Mesenteric fat pad (tissue), 1 donor: ENCODE data around the gene SSUH2. TPM values are rescaled to one million over a fixed set of nuclear protein-coding genes. Genes with fewer than 3 reads are reported as not detected.

Source experiments
- DNase-seq: peaks from one replicate; pipeline ENCODE4 v3.0.0-alpha.2; 2020; ENCODE audit warnings: low spot score
- total RNA-seq: library from RNA; stranded (reverse); fragmentation: NEBNext Ultra II Directional; extraction: Animal tissue kit (Norgen Biotek cat#: 25700); gene quantifications from one replicate; pipeline ENCODE4 v1.2.1, GENCODE V29; 2021
- donor health status: DM: yes; HTN: yes; CAD: no.

Gene SSUH2
- total RNA-seq, 1 donor from 2014 or later = 0.45 TPM

DNA sequence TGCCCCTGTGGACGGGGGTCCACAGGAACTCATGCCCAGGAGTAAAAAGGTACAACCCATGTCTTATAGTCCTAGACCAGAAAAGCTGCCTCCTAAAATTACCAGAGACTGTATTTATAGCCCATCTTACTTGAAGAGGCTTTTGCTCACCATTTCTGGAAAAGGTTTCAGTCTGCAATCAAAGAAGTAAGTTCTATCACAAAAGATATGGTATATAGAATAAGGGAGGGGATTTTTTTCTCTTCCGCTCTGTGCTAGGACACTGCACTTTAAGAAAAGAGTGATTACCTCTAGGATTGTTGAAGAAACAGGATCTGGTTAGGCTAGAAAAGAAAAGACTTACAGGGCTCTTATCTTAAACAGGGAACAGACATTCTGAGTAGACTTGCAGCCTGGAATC is 2.6 kb downstream of the SSUH2 start:
- DNase-seq = no peak

DNA sequence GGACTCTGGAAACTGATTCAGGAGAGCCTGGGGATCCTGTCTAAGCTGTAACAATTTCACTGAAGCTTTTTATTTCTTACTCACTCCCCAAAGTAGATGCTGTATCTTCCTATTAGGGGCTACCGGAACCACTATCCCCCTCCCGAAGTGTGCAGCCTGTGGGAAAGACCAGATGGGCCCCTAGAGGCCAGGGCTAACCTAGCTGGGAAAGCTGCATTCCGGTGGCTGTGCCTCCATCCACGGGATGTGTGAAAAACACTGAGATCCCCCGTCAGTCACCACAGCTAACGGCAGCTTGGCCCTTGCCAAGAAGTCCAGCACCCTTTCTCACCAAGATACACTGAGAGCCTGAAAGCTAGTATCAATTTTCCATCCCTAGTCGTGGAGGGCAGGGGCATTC is 3.1 kb downstream of the SSUH2 start:
- DNase-seq = no peak

- DNase-seq = no peak
Measured at GRCh38 chr3:8640223-8640622, 4.4 kb downstream of the SSUH2 start.

- DNase-seq = no peak
Measured at GRCh38 chr3:8639659-8640000, 5.0 kb downstream of the SSUH2 start.

DNA sequence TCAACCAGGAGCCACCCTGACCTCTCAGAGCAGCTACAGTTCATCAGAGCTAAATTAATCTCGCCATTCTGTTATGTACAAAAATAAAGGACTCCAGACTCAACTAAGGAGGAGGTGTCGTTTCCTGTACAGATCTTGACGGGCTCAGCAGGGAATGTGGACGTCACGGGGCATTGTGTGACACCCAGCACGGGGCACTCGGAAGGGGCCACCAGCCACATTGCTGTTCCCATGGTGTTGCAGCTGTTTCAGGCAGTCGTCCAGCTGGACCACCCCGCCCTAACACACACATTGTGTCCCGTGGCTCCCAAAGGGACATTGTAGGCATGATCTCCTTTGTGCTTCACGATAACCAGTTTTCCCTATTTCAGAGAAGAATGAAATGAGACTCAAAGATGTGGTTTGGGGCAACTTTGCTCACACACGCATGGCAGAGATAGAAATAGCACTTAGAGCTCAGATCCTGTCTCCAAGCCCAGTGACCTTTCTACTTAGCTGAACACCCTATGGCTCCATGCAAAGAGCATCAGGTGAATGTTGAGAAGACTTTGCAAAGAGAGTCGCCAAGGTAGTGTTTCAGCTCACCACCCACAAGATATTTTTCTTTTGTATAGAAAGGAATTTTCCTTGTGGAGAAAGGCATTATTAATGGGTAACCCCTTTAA is 5.5 kb downstream of the SSUH2 start:
- no peak for DNase-seq

DNA sequence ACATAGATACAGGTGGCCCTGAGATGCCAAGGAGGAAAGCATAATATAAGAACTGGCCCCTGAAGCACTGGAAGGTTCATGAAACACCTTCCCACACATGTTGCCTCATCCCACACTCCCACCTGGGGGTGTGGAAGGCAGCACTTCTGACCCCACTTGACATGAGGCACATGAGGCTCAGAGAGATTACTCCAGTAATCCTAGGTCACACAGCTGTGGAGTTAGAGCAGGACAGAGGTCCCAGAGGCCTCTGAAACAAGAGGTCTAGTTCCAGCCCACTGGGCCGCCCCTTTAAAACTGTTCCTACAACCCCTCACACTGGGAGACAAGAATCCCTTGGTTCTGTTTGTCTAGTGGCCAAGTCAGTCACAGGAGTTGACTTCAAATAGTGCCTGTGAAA is 7.2 kb downstream of the SSUH2 start:
- DNase-seq = peak; percentile 8

GRCh38 chr3:8635631-8636030 is 9.0 kb downstream of the SSUH2 start:
- DNase-seq = peak; percentile 39

DNA sequence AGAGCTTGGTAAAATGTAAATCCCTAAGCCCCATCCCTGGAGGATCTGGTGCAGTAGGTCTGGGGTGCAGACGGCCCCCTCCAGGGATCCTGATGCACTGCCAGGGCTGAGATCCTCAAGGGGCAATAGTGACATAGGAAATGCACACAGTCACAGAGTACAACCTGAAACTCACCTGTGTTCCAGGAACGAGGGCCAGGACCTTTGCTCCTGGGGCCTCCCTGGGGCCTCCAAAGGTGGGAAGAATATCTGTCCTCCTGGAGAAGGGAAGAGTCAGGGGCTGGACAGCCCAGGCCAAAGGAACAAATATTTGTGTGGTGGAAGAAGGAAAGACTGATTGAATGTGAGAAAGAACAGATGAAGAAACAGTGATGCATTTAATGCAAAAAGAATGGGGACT is 9.5 kb downstream of the SSUH2 start:
- DNase-seq = peak; percentile 49

DNA sequence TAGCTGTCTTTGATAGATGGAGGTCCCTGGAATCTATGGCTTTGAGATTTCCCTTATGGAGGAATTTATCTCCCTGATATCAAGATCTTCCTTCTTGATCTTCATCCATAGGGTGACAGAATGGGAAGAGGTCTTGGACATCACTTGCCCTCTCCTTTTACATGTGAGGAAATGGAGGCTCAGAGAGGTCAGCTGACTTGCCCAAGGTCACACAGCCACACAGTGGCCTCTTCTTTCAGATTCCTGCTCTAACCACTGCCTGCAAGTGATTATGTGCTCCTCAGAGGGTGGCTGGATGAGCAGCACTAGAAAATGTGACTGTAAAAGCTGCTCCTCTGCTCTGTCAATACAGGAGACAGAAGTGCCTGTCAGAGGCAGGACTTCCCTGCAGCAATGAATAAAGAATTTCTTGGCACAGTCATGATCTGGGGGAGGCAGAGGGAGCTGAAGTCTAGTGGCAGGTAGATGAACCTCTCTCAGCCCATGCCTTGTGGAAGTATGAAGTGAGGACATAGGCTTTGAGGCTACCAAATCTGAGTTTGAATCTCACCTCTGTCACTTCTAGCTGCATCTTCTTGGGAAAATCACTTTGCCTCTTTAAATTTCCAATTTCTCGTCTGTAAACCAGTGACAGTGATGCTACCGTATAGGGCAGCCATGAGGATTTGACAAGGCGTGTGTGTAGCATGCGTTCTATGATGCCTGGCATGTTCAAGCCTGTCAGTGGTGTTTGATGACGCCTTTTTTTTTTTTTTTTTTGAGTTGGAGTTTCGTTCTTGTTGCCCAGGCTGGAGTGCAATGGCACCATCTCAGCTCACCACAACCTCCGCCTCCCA is 12.0 kb downstream of the SSUH2 start:
- DNase-seq = peak; percentile 28

DNA sequence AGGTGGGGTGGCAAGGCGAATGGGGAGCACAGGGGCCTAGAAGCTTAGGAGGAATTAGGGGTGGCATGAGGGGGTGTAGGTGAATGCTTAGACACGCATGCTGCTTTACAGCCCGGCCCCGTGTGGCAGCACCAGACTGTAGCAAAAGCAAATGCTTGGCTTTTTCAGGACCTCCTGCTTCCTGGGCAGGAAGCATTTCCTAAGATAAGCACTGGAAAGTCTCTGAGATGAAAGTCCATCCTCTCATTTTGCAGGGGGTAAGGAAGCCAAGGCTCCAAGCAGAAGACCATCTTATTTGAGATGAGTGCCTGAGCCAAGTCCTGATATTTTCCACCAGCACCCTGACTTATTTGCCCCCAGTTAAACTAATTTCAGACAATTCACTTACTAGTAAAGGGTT is 12.9 kb downstream of the SSUH2 start:
- peak; percentile 33 for DNase-seq

GRCh38 chr3:8629151-8630021 is 15.2 kb downstream of the SSUH2 start:
- DNase-seq = peak; percentile 37

- DNase-seq = peak; percentile 57
Measured at GRCh38 chr3:8627949-8628348, 16.6 kb downstream of the SSUH2 start.

- DNase-seq = peak; percentile 82
Measured at GRCh38 chr3:8627201-8627940, 17.2 kb downstream of the SSUH2 start.

DNA sequence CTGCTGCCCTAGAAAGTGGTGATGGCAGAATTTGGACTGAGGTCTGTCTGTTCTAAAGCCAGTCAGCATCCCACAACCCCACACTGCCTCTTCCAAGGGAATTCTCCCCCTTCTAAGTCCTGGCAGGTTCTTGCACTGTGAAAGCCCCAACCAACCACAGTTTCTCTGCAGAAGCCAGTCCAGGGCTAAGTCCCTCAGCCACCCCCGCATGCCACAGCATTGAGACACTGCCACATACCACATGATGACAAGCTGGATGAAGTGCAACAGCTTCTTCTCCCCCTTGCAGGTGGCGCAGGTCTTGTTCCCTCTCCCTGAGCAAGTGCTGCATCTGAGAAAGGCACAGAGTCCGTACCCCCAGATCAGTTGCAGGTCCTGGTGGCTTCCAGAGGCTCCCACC is 18.6 kb downstream of the SSUH2 start:
- DNase-seq = no peak

- no peak for DNase-seq
Measured at GRCh38 chr3:8624612-8625011, 20.0 kb downstream of the SSUH2 start.

DNA sequence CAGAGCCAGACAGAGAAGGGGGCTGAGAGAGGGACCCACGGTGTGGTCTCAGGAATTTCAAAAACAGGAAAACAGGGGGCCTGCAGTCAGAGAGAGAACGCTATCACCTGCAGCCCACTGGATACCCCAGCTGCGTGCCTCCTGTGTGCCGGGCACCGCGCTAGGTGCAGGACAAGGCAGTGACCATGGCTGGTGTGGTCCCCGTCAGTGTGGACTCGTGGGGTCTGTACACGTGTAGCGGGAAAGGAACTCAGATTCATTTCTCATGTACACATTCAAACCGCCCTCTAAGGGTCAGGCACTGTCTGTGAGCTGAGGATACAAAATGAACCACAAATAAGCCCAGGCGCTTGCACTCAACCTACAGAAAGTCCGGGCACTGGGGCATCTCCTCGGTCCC is 20.9 kb downstream of the SSUH2 start:
- no peak for DNase-seq

DNA sequence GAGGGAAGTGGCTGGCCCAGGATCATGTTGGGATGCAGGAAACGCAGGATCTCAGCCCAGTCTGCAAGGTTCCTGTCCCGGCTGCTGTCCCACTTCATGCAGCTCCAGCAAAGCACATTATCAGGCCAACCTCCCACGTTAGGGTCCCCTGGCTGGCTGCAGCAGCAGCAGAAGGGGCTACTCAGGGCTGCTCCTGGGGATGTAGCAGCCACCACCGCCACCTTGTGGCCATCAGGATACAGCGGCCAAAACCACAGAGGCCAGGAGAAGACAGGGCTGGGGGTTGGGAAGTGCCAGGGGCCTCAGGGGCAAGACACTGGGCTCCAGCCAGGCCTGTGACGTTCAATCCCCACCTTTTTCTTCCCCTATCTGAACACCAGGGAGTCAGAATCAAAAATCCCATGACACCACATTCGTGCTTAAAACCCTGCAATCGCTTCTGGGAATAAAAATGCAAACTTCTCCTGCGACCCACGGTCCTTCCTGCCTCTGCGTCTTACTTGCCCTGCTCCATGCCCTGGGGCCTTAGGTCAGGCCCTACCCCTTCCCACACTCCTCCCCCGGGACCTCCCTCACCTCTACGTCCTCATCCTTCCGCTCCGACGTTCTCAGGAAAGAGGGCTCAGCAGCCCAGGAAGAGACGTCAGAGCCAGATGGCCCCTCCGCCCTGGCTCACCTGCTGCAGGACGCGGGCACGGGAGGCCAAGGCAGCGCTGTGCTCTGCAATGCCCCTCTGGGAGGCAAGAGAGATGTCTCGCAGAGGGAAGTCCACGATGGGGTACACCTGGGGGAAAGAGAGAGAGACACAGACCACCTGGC is 21.5 kb downstream of the SSUH2 start:
- no peak for DNase-seq

- DNase-seq = no peak
Measured at GRCh38 chr3:8621872-8622271, 22.7 kb downstream of the SSUH2 start.

DNA sequence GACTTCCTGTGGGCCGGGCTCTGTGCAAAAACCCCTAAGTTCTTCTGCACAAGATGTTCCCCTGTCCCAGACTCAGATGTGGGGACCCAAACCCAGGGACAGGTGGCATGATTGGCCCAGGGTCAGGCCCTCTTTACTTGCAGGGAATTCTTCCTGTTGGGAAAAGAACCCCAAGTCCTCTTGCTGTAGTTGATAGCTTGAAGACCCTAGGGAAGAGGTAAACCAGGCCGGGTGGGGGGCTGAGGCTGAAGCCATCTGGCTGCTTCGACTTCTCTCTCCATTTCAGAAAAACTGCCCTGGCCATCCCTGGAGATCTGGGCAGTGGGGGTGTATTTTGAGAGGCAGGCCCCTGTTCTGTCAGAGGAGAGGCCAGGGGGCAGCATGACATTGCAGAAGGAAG is 23.5 kb downstream of the SSUH2 start:
- DNase-seq = no peak

GRCh38 chr3:8619548-8619947 is 25.1 kb downstream of the SSUH2 start:
- no peak for DNase-seq
